HepG2 (cell line): Measurements from ENCODE around the gene CCDC97. TPM values are rescaled to one million over a fixed set of nuclear protein-coding genes. Genes with fewer than 3 reads are reported as not detected.
A peak's percentile ranks its signal among the peaks of the same experiment; 100 is the strongest.

ENCODE experiments used
- CEBPB ChIP-seq: IDR thresholded peaks from 2 replicates; pipeline ENCODE4 v1.6.1; 2011; ENCODE audit warnings: low read depth, low read length, improper control_type of control experiment, borderline replicate concordance
- FOXC1 ChIP-seq: sonication (generic); formaldehyde crosslinking; IDR thresholded peaks from 2 replicates; pipeline ENCODE4 v1.8.0; 2022; ENCODE audit warnings: mild to moderate bottlenecking, missing genetic modification reagents, borderline replicate concordance
- FOXK2 ChIP-seq: fragments of 450-650 bp; IDR thresholded peaks from 2 replicates; pipeline ENCODE4 v1.6.1; 2016
- GATAD1 ChIP-seq: IDR thresholded peaks from 2 replicates; pipeline ENCODE4 v1.6.1; 2016; ENCODE audit warnings: missing genetic modification reagents, missing compliant biosample characterization
- JUNB ChIP-seq: sonication (generic); formaldehyde crosslinking; IDR thresholded peaks from 2 replicates; pipeline ENCODE4 v1.8.0; 2022; ENCODE audit warnings: missing genetic modification reagents, mild to moderate bottlenecking, borderline replicate concordance
- JUND ChIP-seq: sonication (generic); formaldehyde crosslinking; IDR thresholded peaks from 2 replicates; pipeline ENCODE4 v1.8.0; 2022; ENCODE audit warnings: mild to moderate bottlenecking, missing genetic modification reagents
- MTF1 ChIP-seq: sonication (generic); formaldehyde crosslinking; IDR thresholded peaks from 2 replicates; pipeline ENCODE4 v1.5.0; 2020; ENCODE audit warnings: missing genetic modification reagents
- POGZ ChIP-seq: sonication (generic); formaldehyde crosslinking; IDR thresholded peaks from 2 replicates; pipeline ENCODE4 v1.4.0; 2020; ENCODE audit warnings: mild to moderate bottlenecking, missing genetic modification reagents
- SOX13 ChIP-seq, 3 experiments: fragments of 450-650 bp in 1 of 3; sonication (generic) in 1 of 3; formaldehyde crosslinking in 1 of 3; IDR thresholded peaks in 2 of 3; conservative IDR thresholded peaks in 1 of 3; 2 replicates each; pipeline versions ENCODE4 v1.5.0 to v1.6.1; 2016 to 2020; ENCODE audit warnings: antibody characterized with exemption in 1 of 3, mild to moderate bottlenecking in 1 of 3, missing compliant biosample characterization in 1 of 3, missing genetic modification reagents in 1 of 3, moderate library complexity in 1 of 3
- TGIF2 ChIP-seq: IDR thresholded peaks from 2 replicates; pipeline ENCODE4 v1.6.1; 2016; ENCODE audit warnings: control low read depth, missing compliant biosample characterization
- TP53 ChIP-seq: sonication (generic); formaldehyde crosslinking; conservative IDR thresholded peaks from 2 replicates; pipeline ENCODE4 v1.4.0; 2020; ENCODE audit warnings: missing genetic modification reagents
- TRIM24 ChIP-seq: sonication (generic); formaldehyde crosslinking; IDR thresholded peaks from 2 replicates; pipeline ENCODE4 v1.8.0; 2022; ENCODE audit warnings: mild to moderate bottlenecking, missing genetic modification reagents
- ZBED4 ChIP-seq: sonication (generic); formaldehyde crosslinking; IDR thresholded peaks from 2 replicates; pipeline ENCODE4 v1.4.0; 2020; ENCODE audit warnings: missing genetic modification reagents, borderline replicate concordance
- ZNF296 ChIP-seq: sonication (generic); formaldehyde crosslinking; conservative IDR thresholded peaks from 2 replicates; pipeline ENCODE4 v1.5.0; 2020; ENCODE audit warnings: mild to moderate bottlenecking, missing genetic modification reagents
- ZNF318 ChIP-seq: sonication (generic); formaldehyde crosslinking; IDR thresholded peaks from 2 replicates; pipeline ENCODE4 v1.4.0; 2020; ENCODE audit warnings: mild to moderate bottlenecking, missing genetic modification reagents
- ZNF431 ChIP-seq: sonication (generic); formaldehyde crosslinking; IDR thresholded peaks from 2 replicates; pipeline ENCODE4 v1.9.0; 2022; ENCODE audit warnings: missing genetic modification reagents, low read depth, mild to moderate bottlenecking, borderline replicate concordance
- polyA plus RNA-seq, 8 experiments: library from polyadenylated mRNA; depleted of rRNA in 3 of 8; stranded (reverse) in 7 of 8; unstranded in 1 of 8; fragments of >200 nt; fragmentation: Illumina TruSeq in 4 of 8; extraction: Trizol in 4 of 8; gene quantifications; 2 replicates each; pipeline versions ENCODE4 v1.2.1 to v1.2.3, GENCODE V29; 2011 to 2016; ENCODE audit warnings: low read depth in 4 of 8, missing spikeins in 1 of 8, mixed read lengths in 1 of 8; ENCODE audit not compliant: insufficient read depth in 1 of 8
- total RNA-seq, 5 experiments: library from RNA; depleted of rRNA; stranded (reverse); fragments of >200 nt; fragmentation: Illumina TruSeq; extraction: Trizol; gene quantifications; 2 replicates each; pipeline ENCODE4 v1.2.3, GENCODE V29; 2016; ENCODE audit warnings: low read depth in 1 of 5

CCDC97 gene
- total and polyA plus RNA-seq, 2 of the 13 experiments (the other 11 are each of a cell fraction or from before 2014, with no cell fraction given), result 6.2 to 7.3 TPM

GRCh38 chr19:41352609-41353465, 42.9 kb downstream of the CCDC97 start (continued):
- TF ChIP-seq ZNF318 (CRISPR knock-in tag), result no peak
- no peak for TF ChIP-seq CEBPB
- no peak for TF ChIP-seq TP53 (CRISPR knock-in tag)
- no peak for TF ChIP-seq ZNF431 (CRISPR knock-in tag)
- TF ChIP-seq POGZ (CRISPR knock-in tag), result no peak
- TF ChIP-seq SOX13 (IDR thresholded peaks at IDR 0.05), result no peak
- TF ChIP-seq SOX13 (CRISPR knock-in tag; conservative IDR thresholded peaks at IDR 0.05 in 1 of 2, IDR thresholded peaks at IDR 0.05 in 1 of 2), result no peak
- no peak for TF ChIP-seq FOXK2
- no peak for TF ChIP-seq JUND (CRISPR knock-in tag)
- TF ChIP-seq JUNB (CRISPR knock-in tag), result no peak
- no peak for TF ChIP-seq MTF1
- no peak for TF ChIP-seq TGIF2 (CRISPR knock-in tag)
- TF ChIP-seq ZBED4, result no peak
- TF ChIP-seq ZNF296, result no peak
- no peak for TF ChIP-seq GATAD1
- no peak for TF ChIP-seq TRIM24 (CRISPR knock-in tag)
- peak; percentile 62; the same call in 1 of the 2 replicates for TF ChIP-seq FOXC1
